K562 (cell line): ENCODE data around the gene ROBO2. TPM values are rescaled to one million over a fixed set of nuclear protein-coding genes. Genes with fewer than 3 reads are reported as not detected.

Experiments used
- ATAC-seq: fragments of 200-7000 bp; cut with Tn5 transposase; 3 replicates; pipeline ENCODE4 v1.9.1; 2020; ENCODE audit warnings: moderate library complexity
- BruUV-seq: library from RNA; stranded (reverse); fragments of 400-500 nt; replicated peaks from 2 replicates; lab custom pipeline; 2021; lab: Mats Ljungman, UMichigan
- CTCF ChIA-PET: fragments of 300-600 bp; formaldehyde crosslinking; extraction: SDS; loops from one replicate; lab custom pipeline; 2021; ENCODE audit warnings: low intra/inter-chr PET ratio; lab: Yijun Ruan, JAX
- POLR2A ChIA-PET: fragments of 300-600, 350-650 bp; sonication (Branson Sonifier 250); formaldehyde crosslinking; extraction: SDS; loops from one replicate; lab custom pipeline; 2021; ENCODE audit warnings: antibody characterized with exemption, inconsistent platforms; lab: Yijun Ruan, JAX
- DNase-seq, 4 experiments: peaks; one replicate each; pipeline versions ENCODE4 v3.0.0 to v3.0.0-alpha.2; 2011 to 2018; ENCODE audit warnings: low spot score in 3 of 4, mixed read lengths in 3 of 4; ENCODE audit errors: extremely low read depth in 1 of 4
- FAIRE-seq: peaks from 2 replicates; lab custom pipeline; 2011; peaks lifted over from hg19 to GRCh38; lab: Jason Lieb, UNC
- H2AFZ ChIP-seq: 2 replicates; pipeline ENCODE4 v1.6.0; 2011; ENCODE audit warnings: low read depth, low read length, control low read depth, inconsistent platforms
- H3K27ac ChIP-seq: fragments of 200-600 bp; 3 replicates; pipeline ENCODE4 v1.8.0; 2011; ENCODE audit warnings: low read depth, mild to moderate bottlenecking, control low read depth, inconsistent platforms, low read length, moderate library complexity, mixed read lengths; ENCODE audit errors: extremely low read depth
- H3K27me3 ChIP-seq, 2 experiments: fragments of 300-600 bp in 1 of 2; 2 replicates in 1 of 2; 3 replicates in 1 of 2; pipeline versions ENCODE4 v1.6.0 to v1.8.0; 2011; ENCODE audit warnings: inconsistent platforms in 2 of 2, low read length in 2 of 2, mild to moderate bottlenecking in 1 of 2, mixed read lengths in 1 of 2, moderate library complexity in 1 of 2; ENCODE audit not compliant: control insufficient read depth in 2 of 2, insufficient read depth in 2 of 2
- H3K36me3 ChIP-seq: fragments of 300-600 bp; 3 replicates; pipeline ENCODE4 v1.8.0; 2011; ENCODE audit warnings: mild to moderate bottlenecking, low read length, inconsistent platforms; ENCODE audit not compliant: control insufficient read depth, insufficient read depth
- H3K4me1 ChIP-seq, 2 experiments: fragments of 200-600 bp in 1 of 2; replicated peaks in 1 of 2; 2 replicates in 1 of 2; 3 replicates in 1 of 2; pipeline versions ENCODE4 v1.5.1 to v1.8.0; 2011; ENCODE audit warnings: inconsistent platforms in 2 of 2, low read length in 2 of 2, mild to moderate bottlenecking in 1 of 2, mixed read lengths in 1 of 2, moderate library complexity in 1 of 2; ENCODE audit not compliant: control insufficient read depth in 2 of 2, insufficient read depth in 2 of 2
- H3K4me2 ChIP-seq: 2 replicates; pipeline ENCODE4 v1.6.1; 2011; ENCODE audit warnings: low read length, control low read depth, inconsistent platforms, mixed read lengths; ENCODE audit not compliant: insufficient read depth
- H3K4me3 ChIP-seq: fragments of 200-600 bp; sonication (generic), shearing (Covaris generic); 2 replicates; pipeline ENCODE4 v1.5.1; 2016; ENCODE audit warnings: control low read depth, inconsistent platforms
- H3K79me2 ChIP-seq: fragments of 200-600 bp; 3 replicates; pipeline ENCODE4 v1.8.0; 2011; ENCODE audit warnings: low read length, inconsistent platforms; ENCODE audit not compliant: control insufficient read depth, insufficient read depth
- H3K9ac ChIP-seq, 2 experiments: 2 replicates each; pipeline versions ENCODE4 v1.6.0 to v1.6.1; 2011; ENCODE audit warnings: low read depth in 2 of 2, low read length in 2 of 2, control low read depth in 1 of 2, inconsistent platforms in 1 of 2, mild to moderate bottlenecking in 1 of 2, mixed read lengths in 1 of 2; ENCODE audit not compliant: insufficient read depth in 1 of 2
- H3K9me1 ChIP-seq: one replicate; pipeline ENCODE4 v1.6.0; 2011; ENCODE audit warnings: inconsistent platforms, mild to moderate bottlenecking, low read length, moderate library complexity; ENCODE audit not compliant: control insufficient read depth, insufficient read depth
- H3K9me3 ChIP-seq: replicated peaks from 2 replicates; pipeline ENCODE4 v1.5.1; 2011; ENCODE audit warnings: low read depth, low read length, inconsistent platforms; ENCODE audit not compliant: control insufficient read depth, insufficient read depth
- H4K20me1 ChIP-seq: replicated peaks from 2 replicates; pipeline ENCODE4 v1.6.1; 2011; ENCODE audit warnings: low read length, inconsistent platforms, mixed read lengths; ENCODE audit not compliant: control insufficient read depth, insufficient read depth
- FOXA1 ChIP-seq: fragments of 450-650 bp; IDR thresholded peaks from 2 replicates; pipeline ENCODE4 v1.6.1; 2016; ENCODE audit warnings: mild to moderate bottlenecking, borderline replicate concordance
- FOXO4 ChIP-seq: fragments of 450-650 bp; formaldehyde crosslinking; IDR thresholded peaks from 2 replicates; pipeline ENCODE4 v1.4.0; 2020; ENCODE audit warnings: mild to moderate bottlenecking, moderate library complexity
- KLF10 ChIP-seq: fragments of 250-450 bp; sonication (Bioruptor Pico); IDR thresholded peaks from 2 replicates; pipeline ENCODE4 v1.6.1; 2021; ENCODE audit warnings: matching md5 sums
- MTA1 ChIP-seq: fragments of 450-650 bp; IDR thresholded peaks from 2 replicates; pipeline ENCODE4 v1.6.1; 2017; ENCODE audit warnings: borderline replicate concordance
- NCOA1 ChIP-seq: fragments of 450-650 bp; IDR thresholded peaks from 2 replicates; pipeline ENCODE4 v1.6.1; 2016; ENCODE audit warnings: low read depth
- NFRKB ChIP-seq: fragments of 450-650 bp; IDR thresholded peaks from 2 replicates; pipeline ENCODE4 v1.6.1; 2016; ENCODE audit warnings: low read depth
- NKRF ChIP-seq: fragments of 450-650 bp; IDR thresholded peaks from 2 replicates; pipeline ENCODE4 v1.6.1; 2016; ENCODE audit warnings: borderline replicate concordance
- SRSF3 ChIP-seq: fragments of 200-400 bp; formaldehyde crosslinking; IDR thresholded peaks from 2 replicates; pipeline ENCODE4 v1.6.1; 2016; ENCODE audit warnings: mild to moderate bottlenecking, low read length, moderate library complexity; ENCODE audit not compliant: insufficient read depth
- STAT5B ChIP-seq: fragments of 250-450 bp; sonication (Bioruptor Pico); IDR thresholded peaks from 2 replicates; pipeline ENCODE4 v1.8.0; 2021; ENCODE audit warnings: mild to moderate bottlenecking, inconsistent platforms
- TAF7 ChIP-seq: fragments of 450-650 bp; IDR thresholded peaks from 2 replicates; pipeline ENCODE4 v1.6.1; 2016; ENCODE audit warnings: missing genetic modification characterization, missing compliant biosample characterization
- ZNF583 ChIP-seq: fragments of 250-450 bp; sonication (Bioruptor Pico); IDR thresholded peaks from 2 replicates; pipeline ENCODE4 v1.4.0; 2020
- ZNF75A ChIP-seq: fragments of 450-650 bp; formaldehyde crosslinking; IDR thresholded peaks from 2 replicates; pipeline ENCODE4 v1.4.0; 2020; ENCODE audit warnings: mild to moderate bottlenecking
- WGBS: fragments of 100-300 bp; shearing (Covaris generic); methylation state at CpG from one replicate; pipeline ENCODE4 v1.1.6; 2016; ENCODE audit warnings: low coverage, mixed read lengths; ENCODE audit not compliant: insufficient coverage; ENCODE audit errors: missing lambda C conversion rate; 5-methylcytosine and 5-hydroxymethylcytosine counted together
- in situ Hi-C: fragments of 300-500 bp; cut with MboI; formaldehyde crosslinking; loops from 4 replicates; pipeline ENCODE4 v1.15.0; 2018; ENCODE audit warnings: inconsistent platforms, mixed read lengths
- intact Hi-C: fragments of 100-400 bp; cut with micrococcal nuclease; formaldehyde crosslinking; loops from 2 replicates; pipeline ENCODE4 v1.14.2; 2022
- polyA plus RNA-seq, 8 experiments: library from polyadenylated mRNA; depleted of rRNA in 4 of 8; stranded (reverse) in 5 of 8; unstranded in 3 of 8; fragments of >200 nt; fragmentation: Nextera tagmentation in 2 of 8; fragmentation: Illumina TruSeq in 1 of 8; extraction: Ambion mirVana in 2 of 8; extraction: Trizol in 1 of 8; gene quantifications; 2 replicates each; pipeline versions ENCODE4 v1.2.1 to v1.2.3, GENCODE V29; 2011 to 2014; ENCODE audit warnings: inconsistent platforms in 1 of 8, missing spikeins in 1 of 8
- total RNA-seq, 7 experiments: library from RNA; depleted of rRNA in 6 of 7; stranded (reverse); fragments of >200 nt in 6 of 7; fragmentation: Illumina TruSeq in 2 of 7; extraction: Trizol in 2 of 7; gene quantifications; 2 replicates each; pipeline versions ENCODE4 v1.2.1 to v1.2.3, GENCODE V29; 2011 to 2021; ENCODE audit warnings: low replicate concordance in 1 of 7

Gene ROBO2
- total and polyA plus RNA-seq, 9 of the 15 experiments (the other 6 are each of a cell fraction or from before 2014, with no cell fraction given) = 0.84 to 3.0 (median 1.7) TPM

GRCh38 chr3:77190374-77190773 lies 150.5 kb downstream of the ROBO2 start:
- H3K9ac ChIP-seq = peak overlapping the region in 1 of 2 experiments; percentile 39; a peak in 1 of 4 replicates
- H3K27ac ChIP-seq = peak overlapping the region; percentile 59
- CTCF ChIA-PET = no interaction called here
- POLR2A ChIA-PET = interaction anchor here (1.1 kb wide), 1 partner anchor 15 kb away, joined by 5 read pairs; no protein-coding TSS in a partner anchor
- no peaks in the 10 kb centered on the region for H3K79me2 ChIP-seq
- no peaks in the 10 kb centered on the region for H3K36me3 ChIP-seq
- H3K4me1 ChIP-seq = peaks cover 0 to 6% of the 10 kb centered on the region in 2 experiments; a peak in 2 of 5 replicates
- intact Hi-C loops (no loop called here), in situ Hi-C loops (no loop called here)
- no peaks in the 10 kb centered on the region for H3K9me3 ChIP-seq
- H3K27me3 ChIP-seq = no peaks in the 10 kb centered on the region
- DNase-seq = no peak
- peak overlapping the region; percentile 6; the same call in 1 of the 2 replicates for H3K4me2 ChIP-seq
- TF ChIP-seq FOXA1 (no peak), MTA1 (no peak), ZNF583 (CRISPR knock-in tag) (no peak), SRSF3 (no peak), STAT5B (CRISPR knock-in tag) (no peak), ZNF75A (CRISPR knock-in tag) (no peak), TAF7 (tag) (no peak), KLF10 (CRISPR knock-in tag) (no peak), NFRKB (no peak), FOXO4 (CRISPR knock-in tag) (no peak), NKRF (no peak), NCOA1 (no peak)
- H3K9me1 ChIP-seq = no peaks in the 10 kb centered on the region
- H3K4me3 ChIP-seq = no peak overlapping the region
- no peak for FAIRE-seq
- H2AFZ ChIP-seq = peak overlapping the region; percentile 83
- ATAC-seq = peak; percentile 30
- WGBS = 8% methylated on average over 3 of the region's 3 CpGs
- BruUV-seq = no TSS peak
- H4K20me1 ChIP-seq = no peaks in the 10 kb centered on the region
